ENCODE results near the gene HSFX1.
"Not testable (repeated sequence)": the region's sequence is repeated elsewhere in the genome, so short reads cannot be mapped to it uniquely, and the experiment has no call there.

DNA sequence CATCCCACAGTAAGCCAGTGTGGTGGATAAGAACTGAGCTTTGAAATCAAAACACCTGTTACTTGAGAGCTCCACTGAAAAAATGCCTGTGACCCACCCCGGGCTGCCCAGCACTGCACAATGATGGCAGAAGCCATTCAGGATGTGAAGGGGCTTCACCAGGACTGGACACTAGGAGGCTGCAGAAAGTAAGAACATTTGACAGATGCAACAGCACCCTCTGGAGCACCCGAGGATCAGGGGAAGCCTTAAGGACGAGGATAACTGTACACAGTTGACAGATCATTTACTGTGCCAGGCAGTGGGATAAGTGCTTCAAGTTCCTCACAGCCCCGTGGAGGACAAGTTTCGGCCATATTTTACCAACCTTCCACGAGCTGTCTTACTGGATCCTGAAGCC is 31.6 kb upstream of the HSFX1 start:
- not testable (repeated sequence) for TF ChIP-seq BRF2 (IDR thresholded peaks at IDR 0.05; ENCODE audit: borderline replicate concordance, insufficient read depth, insufficient read length); ZNF717 (CRISPR knock-in tag; IDR thresholded peaks at IDR 0.05); POLR2A (conservative IDR thresholded peaks at IDR 0.05); JUN (IDR thresholded peaks at IDR 0.05; ENCODE audit: borderline replicate concordance, low read depth, low read length); JUN (CRISPR knock-in tag; IDR thresholded peaks at IDR 0.05; ENCODE audit: borderline replicate concordance); DDX20 (tag; IDR thresholded peaks at IDR 0.05; ENCODE audit: low read depth); ZBTB7A (IDR thresholded peaks at IDR 0.05; ENCODE audit: borderline replicate concordance, control insufficient read depth, low read depth, low read length); MAFK (IDR thresholded peaks at IDR 0.05; ENCODE audit: low read length); EZH2 (IDR thresholded peaks at IDR 0.05; ENCODE audit: borderline replicate concordance, low read depth, low read length); KAT7 (CRISPR knock-in tag; IDR thresholded peaks at IDR 0.05; ENCODE audit: borderline replicate concordance); MTA1 (IDR thresholded peaks at IDR 0.05; ENCODE audit: borderline replicate concordance); CHD4 (IDR thresholded peaks at IDR 0.05; ENCODE audit: insufficient read depth, insufficient replicate concordance, low read depth, low read length, poor library complexity, severe bottlenecking)
- TF ChIP-seq, protein P1, sequence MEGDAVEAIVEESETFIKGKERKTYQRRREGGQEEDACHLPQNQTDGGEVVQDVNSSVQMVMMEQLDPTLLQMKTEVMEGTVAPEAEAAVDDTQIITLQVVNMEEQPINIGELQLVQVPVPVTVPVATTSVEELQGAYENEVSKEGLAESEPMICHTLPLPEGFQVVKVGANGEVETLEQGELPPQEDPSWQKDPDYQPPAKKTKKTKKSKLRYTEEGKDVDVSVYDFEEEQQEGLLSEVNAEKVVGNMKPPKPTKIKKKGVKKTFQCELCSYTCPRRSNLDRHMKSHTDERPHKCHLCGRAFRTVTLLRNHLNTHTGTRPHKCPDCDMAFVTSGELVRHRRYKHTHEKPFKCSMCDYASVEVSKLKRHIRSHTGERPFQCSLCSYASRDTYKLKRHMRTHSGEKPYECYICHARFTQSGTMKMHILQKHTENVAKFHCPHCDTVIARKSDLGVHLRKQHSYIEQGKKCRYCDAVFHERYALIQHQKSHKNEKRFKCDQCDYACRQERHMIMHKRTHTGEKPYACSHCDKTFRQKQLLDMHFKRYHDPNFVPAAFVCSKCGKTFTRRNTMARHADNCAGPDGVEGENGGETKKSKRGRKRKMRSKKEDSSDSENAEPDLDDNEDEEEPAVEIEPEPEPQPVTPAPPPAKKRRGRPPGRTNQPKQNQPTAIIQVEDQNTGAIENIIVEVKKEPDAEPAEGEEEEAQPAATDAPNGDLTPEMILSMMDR (IDR thresholded peaks at IDR 0.05 in 2 of 3, conservative IDR thresholded peaks at IDR 0.05 in 1 of 3; ENCODE audit: insufficient read depth in 2 of 3, low read depth in 1 of 3, low read length in 3 of 3) = not testable (repeated sequence)

All from K562 (cell line).